Stimulated activated CD8-positive, alpha-beta memory T cell treated with anti-CD3 and anti-CD28 coated beads, Interleukin-7, amount 100 ng/mL, for 48 hours (primary cell): Measurements from ENCODE around the gene STOM.

Experiments
- DNase-seq, 2 donors: peaks; one replicate each; pipeline ENCODE4 v3.0.0-alpha.2; 2020; ENCODE audit warnings: low read depth in 1 of 2; ENCODE audit errors: extremely low read depth in 1 of 2

Gene STOM

GRCh38 chr9:121323449-121324151 is 46.5 kb downstream of the STOM start:
- DNase-seq = no peak

DNA sequence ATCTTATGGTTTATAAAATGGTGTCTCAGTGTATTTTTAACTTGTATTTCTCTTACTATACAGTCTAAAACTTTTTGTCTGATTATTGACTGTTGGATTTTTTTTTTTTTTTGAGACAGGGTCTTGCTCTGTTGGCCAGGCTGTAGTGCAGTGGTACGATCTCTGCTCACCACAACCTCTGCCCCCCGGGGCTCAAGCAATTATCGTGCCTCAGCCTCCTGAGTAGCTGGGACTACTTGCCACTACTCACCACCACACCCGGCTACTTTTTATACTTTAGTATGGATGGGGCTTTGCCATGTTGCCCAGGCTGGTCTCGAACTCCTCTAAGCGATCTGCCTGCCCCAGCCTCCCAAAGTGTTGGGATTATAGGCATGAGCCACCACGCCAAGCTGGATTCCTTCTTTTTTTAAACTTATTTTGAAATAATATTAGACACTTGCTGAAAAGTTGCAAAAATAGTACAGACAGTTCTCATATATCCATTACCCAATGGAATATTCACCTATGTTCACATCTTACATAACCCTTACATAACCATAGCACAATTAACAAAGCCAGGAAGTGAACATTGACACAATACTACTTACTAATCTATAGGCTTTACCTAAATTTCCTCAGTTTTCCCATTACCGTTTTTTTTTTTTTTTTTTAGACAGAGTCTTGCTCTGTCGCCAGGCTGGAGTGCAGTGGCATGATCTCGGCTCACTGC is 47.2 kb downstream of the STOM start:
- DNase-seq = no peak

- DNase-seq = no peak
Measured at GRCh38 chr9:121322037-121322736, 47.9 kb downstream of the STOM start.

- DNase-seq = no peak
Measured at GRCh38 chr9:121321016-121321503, 49.0 kb downstream of the STOM start.

DNA sequence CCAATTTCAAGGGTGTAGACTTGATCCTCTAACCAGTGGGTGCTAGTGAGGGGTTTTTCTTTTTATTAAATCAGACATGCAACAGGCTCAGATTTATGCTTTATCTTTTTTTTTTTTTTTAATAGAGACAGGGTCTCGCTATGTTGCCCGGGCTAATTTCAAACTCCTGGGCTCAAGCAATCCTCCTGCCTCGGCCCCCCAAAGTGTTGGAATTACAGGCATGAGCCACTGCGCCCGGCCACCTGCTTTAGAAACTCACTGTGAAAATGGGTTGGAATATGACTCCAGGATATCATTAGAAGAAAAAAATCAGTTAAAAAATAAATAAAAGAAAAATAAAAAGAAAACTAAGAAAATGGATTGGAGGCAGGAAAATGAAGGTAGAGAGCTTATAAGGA is 50.7 kb downstream of the STOM start:
- DNase-seq = no peak

GRCh38 chr9:121318631-121319382 is 51.2 kb downstream of the STOM start:
- no peak for DNase-seq

- no peak for DNase-seq
Measured at GRCh38 chr9:121317737-121318630, 52.1 kb downstream of the STOM start.

DNA sequence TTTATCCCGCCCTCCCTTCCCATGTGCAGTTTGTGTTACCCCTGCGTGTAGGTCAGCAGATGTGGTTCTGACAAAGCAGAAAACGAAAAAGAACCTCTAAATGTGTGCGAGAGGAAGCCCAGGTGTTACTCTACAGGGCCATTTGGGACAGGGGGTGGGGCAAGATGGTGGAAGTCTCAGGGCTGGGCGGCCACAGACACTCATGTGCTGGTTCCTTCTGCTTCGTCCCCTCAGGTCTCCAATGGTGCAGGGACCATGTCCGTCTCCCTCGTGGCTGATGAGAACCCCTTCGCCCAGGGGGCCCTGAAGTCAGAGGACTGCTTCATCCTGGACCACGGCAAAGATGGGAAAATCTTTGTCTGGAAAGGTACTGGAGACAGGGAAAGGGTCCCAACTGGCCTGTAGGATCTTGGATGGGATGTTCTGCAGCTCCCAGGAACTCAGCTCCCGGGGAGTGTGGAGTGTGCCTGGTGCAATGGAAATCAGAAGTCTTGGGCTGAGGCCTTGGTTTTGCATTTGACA is 53.1 kb downstream of the STOM start:
- no peak for DNase-seq

DNA sequence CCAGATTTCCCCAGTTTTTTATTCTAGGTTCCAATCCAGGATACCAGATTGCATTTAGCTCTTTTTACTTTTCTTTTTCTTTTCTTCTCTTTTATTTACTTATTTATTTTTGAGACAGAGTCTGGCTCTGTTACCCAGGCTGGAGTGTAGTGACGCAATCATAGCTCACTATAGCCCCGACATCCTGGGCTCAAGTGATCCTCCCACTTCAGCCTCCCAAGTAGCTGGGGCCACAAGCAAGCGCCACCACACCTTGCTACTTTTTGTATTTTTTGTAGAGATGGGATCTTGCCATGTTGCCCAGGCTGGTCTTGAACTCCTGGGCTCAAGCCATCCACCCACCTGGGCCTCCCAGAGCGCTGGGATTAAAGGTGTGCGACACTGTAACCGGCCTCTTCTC is 53.7 kb downstream of the STOM start:
- DNase-seq = no peak

DNA sequence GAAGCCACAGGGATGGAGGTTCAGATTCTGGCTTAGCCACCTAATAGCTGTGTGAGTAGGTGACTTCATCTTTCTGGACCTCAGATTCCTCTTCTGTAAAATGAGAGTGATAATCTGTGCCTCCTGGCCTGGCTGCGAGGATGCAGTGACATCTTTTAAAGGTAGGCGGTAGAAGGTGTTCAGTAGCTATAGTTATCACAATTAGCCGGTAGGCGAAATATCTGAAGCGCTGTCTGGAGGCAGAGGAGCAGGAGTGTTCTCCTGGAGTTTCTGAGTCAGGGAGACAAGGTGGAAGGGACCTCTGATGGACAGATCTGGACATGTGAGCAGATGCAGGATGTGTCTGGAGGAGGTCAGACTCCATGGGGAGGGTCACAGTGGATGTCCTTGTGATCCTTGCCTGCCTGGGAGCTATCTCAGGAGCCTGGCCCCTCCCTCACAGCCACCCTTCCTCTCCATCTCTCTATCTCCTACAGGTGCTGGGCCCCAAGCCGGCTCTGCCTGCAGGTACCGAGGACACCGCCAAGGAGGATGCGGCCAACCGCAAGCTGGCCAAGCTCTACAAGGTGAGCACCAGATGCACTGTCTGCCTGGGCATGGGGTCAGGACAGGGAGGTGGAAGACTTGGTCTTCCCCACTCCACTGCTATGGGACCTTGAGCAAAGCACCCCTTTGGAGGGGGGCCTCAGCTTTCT is 56.4 kb downstream of the STOM start:
- DNase-seq = no peak

- no peak for DNase-seq
Measured at GRCh38 chr9:121312169-121312568, 57.9 kb downstream of the STOM start.

DNA sequence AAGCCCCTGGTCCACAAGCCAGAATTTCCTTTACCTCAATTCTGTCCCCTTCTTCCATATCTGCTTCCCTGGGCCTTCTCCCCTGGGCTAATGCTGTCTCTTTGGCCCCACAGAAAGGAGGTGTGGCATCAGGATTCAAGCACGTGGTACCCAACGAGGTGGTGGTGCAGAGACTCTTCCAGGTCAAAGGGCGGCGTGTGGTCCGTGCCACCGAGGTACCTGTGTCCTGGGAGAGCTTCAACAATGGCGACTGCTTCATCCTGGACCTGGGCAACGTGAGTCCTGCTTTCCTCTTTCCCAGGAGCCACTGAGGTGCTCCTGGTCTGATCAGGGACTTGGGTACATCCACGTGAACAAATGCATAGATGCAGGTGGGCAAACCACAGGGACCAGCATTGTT is 59.5 kb downstream of the STOM start:
- no peak for DNase-seq

DNA sequence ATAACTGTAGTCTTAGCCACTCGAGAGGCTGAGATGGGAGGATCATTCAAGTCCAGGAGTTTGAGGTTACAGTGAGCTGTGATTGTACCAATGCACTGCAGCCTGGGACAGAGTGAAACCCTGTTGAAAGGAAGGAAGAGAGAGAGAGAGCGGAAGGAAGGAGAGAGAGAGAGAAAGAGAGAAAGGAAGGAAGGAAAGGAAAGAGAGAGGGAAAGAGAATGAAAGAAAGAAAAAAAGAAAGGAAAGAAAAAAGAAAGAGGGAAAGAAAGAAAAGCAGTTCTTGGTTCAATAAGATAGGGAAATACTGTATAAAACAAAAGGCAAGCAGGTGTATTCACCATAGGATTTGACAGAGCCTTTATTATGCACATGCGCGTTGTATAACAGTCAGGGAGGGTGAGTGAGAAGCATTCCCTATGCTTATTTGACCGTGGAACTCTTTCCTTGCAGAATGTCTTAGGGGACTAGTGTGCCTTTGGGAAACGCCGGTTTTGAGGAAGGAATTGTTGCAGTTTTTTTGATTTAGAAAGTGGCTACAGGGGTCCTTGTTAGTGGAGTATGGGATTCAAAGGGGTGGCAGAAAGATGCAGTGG is 60.1 kb downstream of the STOM start:
- DNase-seq = no peak

DNA sequence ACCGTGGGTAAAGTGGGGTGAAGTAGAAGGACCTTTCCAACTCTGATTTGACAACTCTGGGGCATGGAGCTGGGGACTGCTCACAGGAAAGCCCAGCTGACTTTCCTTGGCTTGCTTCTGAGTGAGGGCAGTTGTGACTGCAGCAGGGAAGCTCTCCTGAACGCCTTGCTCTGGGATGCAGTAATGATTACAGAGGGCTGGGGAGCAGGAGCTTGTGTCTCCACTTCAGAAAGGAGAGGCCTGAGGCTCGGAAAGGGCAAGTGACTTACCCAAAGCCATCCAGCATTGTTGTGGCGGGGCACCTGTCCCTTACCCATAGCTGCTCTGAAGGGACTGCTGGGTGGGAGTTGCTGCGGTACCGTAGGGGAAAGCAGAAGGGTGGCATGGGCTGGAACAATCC is 60.9 kb downstream of the STOM start:
- no peak for DNase-seq

DNA sequence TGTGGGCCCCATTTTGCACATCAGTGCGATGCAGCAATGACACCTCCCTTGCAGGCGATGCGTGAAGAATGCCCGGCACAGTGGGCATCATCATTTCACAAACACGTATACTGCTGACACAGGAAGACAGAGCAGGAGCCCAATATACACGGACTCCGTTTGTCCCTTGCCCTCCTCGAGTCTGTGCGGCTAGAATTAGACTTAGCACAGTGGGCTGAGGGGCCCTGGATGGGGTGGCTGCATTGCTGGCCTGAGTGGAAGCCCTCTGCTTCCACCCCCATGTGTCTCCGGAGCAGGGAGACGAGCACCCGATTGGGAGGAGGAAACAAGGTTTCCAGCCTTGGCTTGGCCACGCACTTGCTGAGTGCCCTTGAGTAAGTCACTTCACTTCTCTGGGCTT is 61.3 kb downstream of the STOM start:
- DNase-seq = no peak

DNA sequence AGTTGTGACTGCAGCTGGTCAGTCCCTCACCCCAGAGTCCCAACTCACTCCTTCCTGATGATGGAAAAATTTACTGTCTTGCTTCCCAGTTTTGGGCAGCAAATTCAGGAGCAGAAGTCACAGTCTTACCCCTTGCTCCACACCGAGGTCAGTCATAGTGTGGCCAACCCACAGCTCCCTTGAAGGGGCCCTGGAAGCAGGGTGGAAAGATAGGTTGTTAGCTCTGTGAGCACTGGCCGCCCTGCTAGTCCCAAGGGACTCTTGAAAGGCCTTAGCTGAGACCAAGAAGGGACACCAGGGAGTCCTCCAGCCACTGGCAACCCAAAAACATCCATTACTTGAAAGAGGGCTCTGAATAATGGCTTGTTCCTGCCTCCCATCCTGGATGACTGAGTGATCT is 62.1 kb downstream of the STOM start:
- no peak for DNase-seq

DNA sequence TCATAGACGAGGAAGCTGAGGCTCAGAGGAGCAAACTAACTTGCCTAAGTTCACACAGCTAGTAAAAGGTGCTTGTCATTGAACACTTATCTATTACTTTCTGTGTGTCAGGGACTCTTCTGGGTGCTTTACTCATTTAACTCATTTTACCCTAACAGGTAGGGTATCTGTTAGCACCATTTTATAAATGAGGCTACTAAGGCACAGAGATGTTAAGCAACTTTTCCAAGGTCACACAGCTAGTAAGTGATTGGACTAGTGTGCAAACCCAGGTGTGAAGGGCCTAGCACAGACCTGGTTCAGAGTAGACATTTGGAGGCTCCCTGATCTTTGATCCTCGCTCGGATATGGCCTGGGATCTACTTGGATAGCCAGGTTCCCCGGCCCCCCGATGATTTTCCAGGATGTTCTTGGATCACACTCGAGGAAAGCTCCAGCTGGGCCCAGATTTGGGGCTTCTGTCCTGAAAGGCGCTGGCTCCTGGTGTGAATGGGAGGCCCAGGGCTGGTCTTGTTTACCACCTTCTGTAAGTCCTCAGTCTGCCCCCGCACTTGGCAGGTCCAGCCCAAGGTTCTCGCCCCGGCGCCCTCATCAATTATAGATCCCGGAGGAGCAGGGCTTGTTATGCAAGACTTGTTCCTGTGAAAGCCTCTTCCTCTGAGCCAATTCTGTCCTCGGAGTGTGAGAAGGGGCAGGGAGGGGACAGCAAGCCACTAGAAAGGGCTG is 64.6 kb downstream of the STOM start:
- DNase-seq = no peak

- DNase-seq = no peak
Measured at GRCh38 chr9:121304707-121305106, 65.3 kb downstream of the STOM start.
